ENCODE results near the gene LYST.

Gene LYST

GRCh38 chr1:235746245-235746644 is 120.5 kb downstream of the LYST start:
- Histone ChIP-seq H3K27me3 (replicated peaks; ENCODE audit: insufficient read depth, low read length) (no peaks in the 10 kb centered on the region), H3K4me1 (ENCODE audit: low read length) (no peaks in the 10 kb centered on the region), H3K9me3 (replicated peaks; ENCODE audit: insufficient read depth, low read length) (no peaks in the 10 kb centered on the region), H3F3A (ENCODE audit: insufficient read depth, low read length) (no peaks in the 10 kb centered on the region), H3K4me2 (ENCODE audit: low read depth, low read length) (no peak overlapping the region), H3K79me2 (ENCODE audit: low read length) (no peaks in the 10 kb centered on the region), H3K4me3 (ENCODE audit: low read length) (no peak overlapping the region), H4K20me1 (ENCODE audit: insufficient read depth, low read length) (no peaks in the 10 kb centered on the region), H3K27ac (ENCODE audit: low read length) (no peak overlapping the region), H3K9ac (ENCODE audit: low read length) (no peak overlapping the region), H3K9me2 (replicated peaks; ENCODE audit: insufficient read depth, low read length) (no peaks in the 10 kb centered on the region), H2AFZ (ENCODE audit: low read length) (no peak overlapping the region), H3K36me3 (replicated peaks; ENCODE audit: insufficient read depth, low read length) (no peaks in the 10 kb centered on the region)
- TF ChIP-seq EZH2phosphoT487 (IDR thresholded peaks at IDR 0.05; ENCODE audit: low read length): no peak
- no peak for TF ChIP-seq EZH2 (optimal IDR thresholded peaks at IDR 0.05; ENCODE audit: low read depth, low read length)
- TF ChIP-seq, protein P1, sequence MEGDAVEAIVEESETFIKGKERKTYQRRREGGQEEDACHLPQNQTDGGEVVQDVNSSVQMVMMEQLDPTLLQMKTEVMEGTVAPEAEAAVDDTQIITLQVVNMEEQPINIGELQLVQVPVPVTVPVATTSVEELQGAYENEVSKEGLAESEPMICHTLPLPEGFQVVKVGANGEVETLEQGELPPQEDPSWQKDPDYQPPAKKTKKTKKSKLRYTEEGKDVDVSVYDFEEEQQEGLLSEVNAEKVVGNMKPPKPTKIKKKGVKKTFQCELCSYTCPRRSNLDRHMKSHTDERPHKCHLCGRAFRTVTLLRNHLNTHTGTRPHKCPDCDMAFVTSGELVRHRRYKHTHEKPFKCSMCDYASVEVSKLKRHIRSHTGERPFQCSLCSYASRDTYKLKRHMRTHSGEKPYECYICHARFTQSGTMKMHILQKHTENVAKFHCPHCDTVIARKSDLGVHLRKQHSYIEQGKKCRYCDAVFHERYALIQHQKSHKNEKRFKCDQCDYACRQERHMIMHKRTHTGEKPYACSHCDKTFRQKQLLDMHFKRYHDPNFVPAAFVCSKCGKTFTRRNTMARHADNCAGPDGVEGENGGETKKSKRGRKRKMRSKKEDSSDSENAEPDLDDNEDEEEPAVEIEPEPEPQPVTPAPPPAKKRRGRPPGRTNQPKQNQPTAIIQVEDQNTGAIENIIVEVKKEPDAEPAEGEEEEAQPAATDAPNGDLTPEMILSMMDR (IDR thresholded peaks at IDR 0.05; ENCODE audit: low read length): no peak
- DNase-seq: no peak

DNA sequence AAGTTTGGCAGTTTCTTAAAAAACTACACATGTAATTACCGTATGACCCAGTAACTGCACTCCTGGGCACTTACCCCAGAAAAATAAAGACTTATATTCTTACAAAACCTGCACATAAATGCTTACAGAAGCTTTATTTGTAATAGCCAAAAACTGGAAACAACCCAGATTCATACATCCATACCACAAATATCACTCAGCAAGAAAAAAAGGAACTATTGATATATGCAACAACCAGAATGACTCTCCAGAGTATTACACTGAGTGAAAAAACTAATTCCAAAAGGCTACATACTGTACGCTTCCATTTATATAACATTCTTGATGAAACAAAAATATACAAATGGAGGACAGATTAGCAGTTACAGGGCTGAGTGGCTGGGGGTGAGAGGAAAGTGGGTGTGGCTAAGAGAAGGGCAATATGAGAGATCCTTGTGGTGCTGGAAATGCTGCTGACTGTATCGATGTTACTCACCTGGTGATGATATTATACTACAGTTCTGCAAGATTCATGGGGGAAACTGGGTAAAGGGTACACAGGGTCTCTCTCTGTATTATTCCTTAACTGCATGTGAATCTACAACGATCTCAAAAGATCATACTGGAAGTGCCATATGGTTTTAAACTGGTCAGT is 121.1 kb downstream of the LYST start:
- no peaks in the 10 kb centered on the region for H3K9me2 ChIP-seq (replicated peaks; ENCODE audit: insufficient read depth, low read length)
- H3K9ac ChIP-seq (ENCODE audit: low read length): no peak overlapping the region
- DNase-seq: no peak
- no peak overlapping the region for H2AFZ ChIP-seq (ENCODE audit: low read length)
- H3K36me3 ChIP-seq (replicated peaks; ENCODE audit: insufficient read depth, low read length): no peaks in the 10 kb centered on the region
- H3F3A ChIP-seq (ENCODE audit: insufficient read depth, low read length): no peaks in the 10 kb centered on the region
- H3K4me2 ChIP-seq (ENCODE audit: low read depth, low read length): no peak overlapping the region
- no peak overlapping the region for H3K27ac ChIP-seq (ENCODE audit: low read length)
- H3K4me3 ChIP-seq (ENCODE audit: low read length): no peak overlapping the region
- H3K79me2 ChIP-seq (ENCODE audit: low read length): no peaks in the 10 kb centered on the region
- H3K9me3 ChIP-seq (replicated peaks; ENCODE audit: insufficient read depth, low read length): no peaks in the 10 kb centered on the region
- H4K20me1 ChIP-seq (ENCODE audit: insufficient read depth, low read length): no peaks in the 10 kb centered on the region
- H3K27me3 ChIP-seq (replicated peaks; ENCODE audit: insufficient read depth, low read length): no peaks in the 10 kb centered on the region
- no peaks in the 10 kb centered on the region for H3K4me1 ChIP-seq (ENCODE audit: low read length)
- TF ChIP-seq, protein P1 (IDR thresholded peaks at IDR 0.05; ENCODE audit: low read length): no peak
- TF ChIP-seq EZH2phosphoT487 (IDR thresholded peaks at IDR 0.05; ENCODE audit: low read length) (no peak), EZH2 (optimal IDR thresholded peaks at IDR 0.05; ENCODE audit: low read depth, low read length) (no peak)

DNA sequence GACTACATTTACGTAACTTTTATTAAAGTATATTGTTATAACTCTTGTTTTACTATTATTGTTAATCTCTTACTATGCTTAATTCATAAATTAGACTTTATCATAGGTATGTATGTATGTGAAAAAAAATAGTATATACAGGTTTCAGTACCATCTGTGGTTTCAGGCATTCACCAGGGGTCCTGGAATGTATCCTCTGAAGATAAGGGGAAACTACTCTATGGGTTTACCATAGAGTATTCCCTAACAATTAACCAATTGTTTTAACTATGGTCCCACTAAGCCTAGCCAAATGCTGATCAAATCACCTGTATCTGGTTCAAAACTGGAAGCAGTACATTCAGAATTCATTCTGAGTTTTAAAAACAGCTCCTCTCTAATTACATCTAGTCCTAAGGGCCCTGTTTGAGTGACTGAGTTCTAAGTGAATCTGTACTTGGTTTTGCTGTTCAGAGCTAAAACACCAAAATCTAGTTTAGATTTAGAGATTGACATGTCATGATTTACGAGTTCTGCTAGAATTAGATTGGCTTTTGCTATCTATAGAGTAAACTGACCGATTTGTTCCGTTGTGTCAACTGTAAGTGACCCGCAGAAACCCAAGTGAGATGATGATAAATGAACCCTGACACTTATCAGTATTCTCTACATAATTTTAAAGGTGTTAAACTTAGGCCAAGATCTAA is 123.6 kb downstream of the LYST start:
- no peak for DNase-seq
- Histone ChIP-seq H3K27ac (ENCODE audit: low read length) (no peak overlapping the region), H3K79me2 (ENCODE audit: low read length) (no peaks in the 10 kb centered on the region), H2AFZ (ENCODE audit: low read length) (no peak overlapping the region), H3K36me3 (replicated peaks; ENCODE audit: insufficient read depth, low read length) (no peaks in the 10 kb centered on the region), H3K4me3 (ENCODE audit: low read length) (no peak overlapping the region), H3K9me2 (replicated peaks; ENCODE audit: insufficient read depth, low read length) (no peaks in the 10 kb centered on the region), H3F3A (ENCODE audit: insufficient read depth, low read length) (no peaks in the 10 kb centered on the region), H3K4me1 (ENCODE audit: low read length) (no peaks in the 10 kb centered on the region), H4K20me1 (ENCODE audit: insufficient read depth, low read length) (no peaks in the 10 kb centered on the region), H3K9me3 (replicated peaks; ENCODE audit: insufficient read depth, low read length) (no peaks in the 10 kb centered on the region), H3K4me2 (ENCODE audit: low read depth, low read length) (no peak overlapping the region), H3K9ac (ENCODE audit: low read length) (no peak overlapping the region), H3K27me3 (replicated peaks; ENCODE audit: insufficient read depth, low read length) (no peaks in the 10 kb centered on the region)
- no peak for TF ChIP-seq EZH2phosphoT487 (IDR thresholded peaks at IDR 0.05; ENCODE audit: low read length)
- TF ChIP-seq, protein P1 (IDR thresholded peaks at IDR 0.05; ENCODE audit: low read length): no peak
- TF ChIP-seq EZH2 (optimal IDR thresholded peaks at IDR 0.05; ENCODE audit: low read depth, low read length): no peak

All from MM.1S (cell line).